GM19395 (cell line): ENCODE results near the gene SEMA4A.
"Not testable (repeated sequence)": the region's sequence is repeated elsewhere in the genome, so short reads cannot be mapped to it uniquely, and the experiment has no call there.

Source experiments
- ATAC-seq: cut with Tn5 transposase; IDR thresholded peaks from one replicate; pipeline ENCODE4 v1.9.1; 2021; ENCODE audit warnings: mild to moderate bottlenecking, moderate library complexity; ENCODE audit not compliant: unreplicated experiment

The SEMA4A gene

GRCh38 chr1:156190265-156190664 lies 36.9 kb downstream of the SEMA4A start:
- not testable (repeated sequence) for ATAC-seq

GRCh38 chr1:156191292-156191964 lies 38.0 kb downstream of the SEMA4A start:
- ATAC-seq: no peak

- ATAC-seq: no peak
These were observed 39.8 kb downstream of the SEMA4A start for GRCh38 chr1:156193208-156193487.

- ATAC-seq: peak; percentile 91
These were observed 40.3 kb downstream of the SEMA4A start, which contains the start of gene SLC25A44 for GRCh38 chr1:156193488-156194299. SLC25A44 (plus strand) TSS chr1:156194104; CDS start chr1:156199848, 5,744 bp downstream.

- ATAC-seq: no peak
These were observed 40.9 kb downstream of the SEMA4A start for GRCh38 chr1:156194300-156194652.

- ATAC-seq: no peak
These were observed 42.5 kb downstream of the SEMA4A start for GRCh38 chr1:156195853-156196252.

- no peak for ATAC-seq
These were observed 43.1 kb downstream of the SEMA4A start for GRCh38 chr1:156196445-156196844.

GRCh38 chr1:156198831-156199349 lies 45.5 kb downstream of the SEMA4A start:
- no peak for ATAC-seq

GRCh38 chr1:156200044-156200443 lies 46.7 kb downstream of the SEMA4A start:
- no peak for ATAC-seq

GRCh38 chr1:156203331-156203730 lies 49.9 kb downstream of the SEMA4A start:
- ATAC-seq: no peak

GRCh38 chr1:156204686-156205085 lies 51.3 kb downstream of the SEMA4A start:
- ATAC-seq: no peak

- no peak for ATAC-seq
These were observed 57.9 kb downstream of the SEMA4A start for GRCh38 chr1:156211243-156211642.

- ATAC-seq: no peak
These were observed 58.7 kb downstream of the SEMA4A start for GRCh38 chr1:156212130-156212529.

- peak; percentile 90 for ATAC-seq
These were observed 59.7 kb downstream of the SEMA4A start, which contains the start of gene PMF1 for GRCh38 chr1:156212833-156213643. PMF1 (plus strand) TSS chr1:156213007; CDS start chr1:156213016, 9 bp downstream.

- no peak for ATAC-seq
These were observed 60.2 kb downstream of the SEMA4A start for GRCh38 chr1:156213644-156213966.

- ATAC-seq: no peak
These were observed 60.8 kb downstream of the SEMA4A start for GRCh38 chr1:156214024-156214748.

- not testable (repeated sequence) for ATAC-seq
These were observed 63.1 kb downstream of the SEMA4A start for GRCh38 chr1:156216361-156217086.

GRCh38 chr1:156217871-156218270 lies 64.5 kb downstream of the SEMA4A start:
- ATAC-seq: no peak

- no peak for ATAC-seq
These were observed 66.8 kb downstream of the SEMA4A start for GRCh38 chr1:156220226-156220625.
